Left ventricle myocardium inferior (tissue), 1 donor: ENCODE measurements around the gene FAM180B. TPM values are rescaled to one million over a fixed set of nuclear protein-coding genes. Genes with fewer than 3 reads are reported as not detected.

Experiments
- DNase-seq: peaks from one replicate; pipeline ENCODE4 v3.0.0-alpha.2; 2020
- H3K27ac ChIP-seq: fragments of 200-600 bp; replicated peaks from 2 replicates; pipeline ENCODE4 v1.8.0; 2021
- H3K27me3 ChIP-seq: fragments of 200-600 bp; 2 replicates; pipeline ENCODE4 v1.8.0; 2021; ENCODE audit warnings: low read depth
- H3K36me3 ChIP-seq: fragments of 200-600 bp; 2 replicates; pipeline ENCODE4 v1.8.0; 2021
- H3K4me1 ChIP-seq: fragments of 200-600 bp; 2 replicates; pipeline ENCODE4 v1.8.0; 2021
- H3K4me3 ChIP-seq: fragments of 200-600 bp; 2 replicates; pipeline ENCODE4 v1.8.0; 2021; ENCODE audit warnings: mild to moderate bottlenecking, moderate library complexity
- H3K9me3 ChIP-seq: fragments of 200-600 bp; replicated peaks from 2 replicates; pipeline ENCODE4 v1.8.0; 2021
- CTCF ChIP-seq: fragments of 200-600 bp; IDR thresholded peaks from 2 replicates; pipeline ENCODE4 v1.8.0; 2021; ENCODE audit warnings: antibody characterized with exemption, mild to moderate bottlenecking, borderline replicate concordance
- intact Hi-C: fragments of 100-400 bp; cut with micrococcal nuclease; formaldehyde crosslinking; loops from one replicate; pipeline ENCODE4 v1.11.0; 2022
- total RNA-seq: library from RNA; stranded (reverse); fragmentation: NEBNext Ultra II Directional; extraction: Animal tissue kit (Norgen Biotek cat#: 25700); gene quantifications from one replicate; pipeline ENCODE4 v1.2.1, GENCODE V29; 2021
- donor health status: DM: no; HTN: yes; CAD: no; lungs with severe emphysema.

FAM180B gene
- total RNA-seq, 1 donor from 2014 or later = 0.22 TPM

- H3K27ac ChIP-seq = peak overlapping the region; percentile 16
- peaks cover 65% of the 10 kb centered on the region for H3K27me3 ChIP-seq
- intact Hi-C loops = no loop called here
- TF ChIP-seq CTCF = no peak
- H3K36me3 ChIP-seq = peaks cover under 1% of the 10 kb centered on the region
- no peaks in the 10 kb centered on the region for H3K9me3 ChIP-seq
- H3K4me1 ChIP-seq = peaks cover 44% of the 10 kb centered on the region
- no peak for DNase-seq
- H3K4me3 ChIP-seq = peak overlapping the region; percentile 58
These were observed 3.7 kb downstream of the FAM180B start for GRCh38 chr11:47589977-47590861.

GRCh38 chr11:47591764-47592163 is 5.3 kb downstream of the FAM180B start:
- DNase-seq = no peak
- Histone ChIP-seq H3K4me3 (no peak overlapping the region), H3K27ac (no peak overlapping the region), H3K4me1 (peaks cover 37% of the 10 kb centered on the region), H3K9me3 (no peaks in the 10 kb centered on the region), H3K27me3 (peaks cover 69% of the 10 kb centered on the region), H3K36me3 (no peaks in the 10 kb centered on the region)
- no peak for TF ChIP-seq CTCF
- intact Hi-C loops = no loop called here

- no peak for TF ChIP-seq CTCF
- intact Hi-C loops = no loop called here
- H3K4me1 ChIP-seq = peaks cover 34% of the 10 kb centered on the region
- no peak overlapping the region for H3K27ac ChIP-seq
- H3K4me3 ChIP-seq = no peak overlapping the region
- H3K36me3 ChIP-seq = no peaks in the 10 kb centered on the region
- no peak for DNase-seq
- H3K27me3 ChIP-seq = peaks cover 69% of the 10 kb centered on the region
- H3K9me3 ChIP-seq = no peaks in the 10 kb centered on the region
These were observed 5.8 kb downstream of the FAM180B start for GRCh38 chr11:47592251-47592650.

GRCh38 chr11:47592970-47593369 is 6.5 kb downstream of the FAM180B start:
- intact Hi-C loops = no loop called here
- no peak overlapping the region for H3K4me3 ChIP-seq
- no peak overlapping the region for H3K27ac ChIP-seq
- no peak for DNase-seq
- no peak for TF ChIP-seq CTCF
- peaks cover 29% of the 10 kb centered on the region for H3K4me1 ChIP-seq
- H3K36me3 ChIP-seq = no peaks in the 10 kb centered on the region
- H3K9me3 ChIP-seq = no peaks in the 10 kb centered on the region
- peaks cover 69% of the 10 kb centered on the region for H3K27me3 ChIP-seq

GRCh38 chr11:47593492-47593933 is 7.0 kb downstream of the FAM180B start:
- H3K27me3 ChIP-seq = peaks cover 69% of the 10 kb centered on the region
- no peak for TF ChIP-seq CTCF

More at GRCh38 chr11:47593492-47593933, 7.0 kb downstream of the FAM180B start:
- H3K36me3 ChIP-seq = no peaks in the 10 kb centered on the region
- H3K4me3 ChIP-seq = peak overlapping the region; percentile 51
- no peaks in the 10 kb centered on the region for H3K9me3 ChIP-seq
- intact Hi-C loops = no loop called here
- no peak overlapping the region for H3K27ac ChIP-seq
- peaks cover 29% of the 10 kb centered on the region for H3K4me1 ChIP-seq
- no peak for DNase-seq
